Dedifferentiated amniotic fluid mesenchymal stem cell (primary cell): Measurements from ENCODE around the gene CAMTA1.
"Not testable (repeated sequence)": the region's sequence is repeated elsewhere in the genome, so short reads cannot be mapped to it uniquely, and the experiment has no call there.

Experiments used
- DNase-seq: peaks from one replicate; pipeline ENCODE4 v3.0.0-alpha.2; 2016; ENCODE audit errors: extremely low spot score

CAMTA1 gene

DNA sequence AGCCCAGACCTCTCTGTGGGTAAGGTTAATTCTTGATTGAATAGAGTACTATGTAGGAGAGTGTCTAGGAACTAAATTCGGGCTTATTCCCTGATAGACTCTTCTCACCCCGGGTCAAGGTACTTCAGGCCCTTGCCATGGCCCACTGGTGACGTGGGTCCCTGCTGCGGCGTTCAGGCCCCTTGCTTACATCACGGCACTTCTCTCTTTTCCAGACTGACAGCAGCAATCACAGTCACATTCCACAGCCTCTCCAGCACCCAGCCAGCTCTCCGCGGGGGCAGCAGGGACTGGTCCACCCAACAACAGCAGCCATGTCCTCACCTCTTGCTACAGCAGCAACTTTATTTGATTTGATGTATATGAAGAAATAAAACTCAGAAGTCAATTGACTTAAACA, 584.6 kb downstream of the CAMTA1 start:
- DNase-seq, result no peak

- DNase-seq, result no peak
These were observed 586.7 kb downstream of the CAMTA1 start for GRCh38 chr1:7371926-7372325.

- DNase-seq, result no peak
These were observed 587.3 kb downstream of the CAMTA1 start for GRCh38 chr1:7372477-7373120.

DNA sequence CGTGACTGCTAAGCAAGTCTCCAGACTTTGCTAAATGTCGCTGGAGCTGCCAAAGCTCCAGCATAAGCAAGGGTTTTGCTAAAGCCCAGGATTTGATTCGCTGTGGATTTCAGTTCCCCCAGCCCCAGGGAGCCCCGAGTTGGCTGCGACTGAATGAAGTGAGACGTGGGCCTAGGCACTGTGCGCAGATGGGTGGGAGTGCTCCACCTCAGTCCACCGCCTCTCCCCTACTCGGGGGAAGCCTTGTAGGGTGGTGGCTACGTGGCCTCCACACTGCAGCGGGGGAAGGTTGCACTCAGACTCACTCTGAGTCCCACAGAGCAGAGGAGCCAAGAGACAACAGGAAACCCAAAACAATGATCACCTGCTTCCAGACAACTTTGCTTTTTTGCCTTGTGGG, 588.0 kb downstream of the CAMTA1 start:
- DNase-seq, result no peak

DNA sequence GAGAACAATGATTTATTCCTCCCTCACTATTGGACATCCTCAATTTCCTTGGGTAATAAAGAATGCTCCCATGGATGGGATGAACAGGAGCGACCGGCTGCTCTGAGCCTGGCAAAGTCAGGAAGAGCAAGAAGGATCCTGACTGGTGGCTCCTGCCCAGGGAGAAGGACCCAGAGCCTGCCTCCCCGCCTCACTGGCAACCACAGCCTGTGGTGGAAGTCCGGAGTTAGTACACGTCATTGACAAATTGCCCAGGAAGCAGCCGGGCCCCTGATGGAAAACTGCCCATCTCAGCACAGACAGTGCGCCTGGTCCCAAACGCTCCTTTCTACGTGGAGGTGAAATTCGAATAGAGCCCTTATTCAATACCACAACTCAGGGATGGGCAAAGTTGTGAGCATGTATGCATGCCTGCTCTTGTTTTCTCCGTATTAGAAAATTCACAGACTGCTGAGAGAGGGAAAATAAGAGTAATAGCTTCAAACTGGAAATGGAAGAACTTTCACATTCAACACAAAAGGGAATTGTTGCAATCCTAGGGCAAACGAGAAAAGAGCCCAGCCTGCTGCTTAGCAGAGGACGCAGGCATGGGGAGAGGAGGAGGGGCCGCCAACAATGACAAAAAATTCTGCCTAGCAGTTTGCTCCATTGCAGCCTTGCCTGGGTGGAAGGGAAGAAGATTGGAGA, 588.8 kb downstream of the CAMTA1 start:
- DNase-seq, result no peak

DNA sequence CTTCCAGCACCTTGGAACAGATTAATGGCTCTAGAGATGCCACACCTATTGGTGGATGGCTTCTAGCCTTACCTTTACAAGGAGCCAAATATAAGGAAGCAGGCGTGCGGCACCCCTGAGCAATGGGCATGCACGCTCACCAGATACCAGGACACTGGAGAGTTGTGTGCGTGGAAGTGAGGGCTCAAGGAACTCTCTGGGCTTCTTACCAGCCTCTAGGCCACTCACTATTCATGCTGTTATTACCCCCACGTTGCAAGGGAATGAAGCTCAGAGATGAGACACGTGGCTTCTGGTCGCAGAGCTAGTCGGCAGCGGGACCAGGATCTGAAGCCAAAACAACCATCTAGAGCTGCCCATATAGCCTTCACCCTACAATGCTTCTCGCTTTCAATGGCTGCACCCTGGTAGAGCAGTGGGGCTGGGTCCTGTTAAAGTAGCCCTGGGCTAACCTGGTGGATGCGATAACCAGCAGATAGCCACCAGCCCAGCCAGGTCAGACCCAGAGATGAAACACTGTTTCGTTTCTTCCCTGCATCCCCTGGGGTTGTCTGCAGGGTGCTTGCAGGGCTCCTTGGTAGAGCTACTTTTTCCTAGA, 589.4 kb downstream of the CAMTA1 start:
- no peak for DNase-seq

GRCh38 chr1:7375329-7375728, 590.1 kb downstream of the CAMTA1 start:
- no peak for DNase-seq

GRCh38 chr1:7375781-7376660, 590.8 kb downstream of the CAMTA1 start:
- DNase-seq, result no peak

- DNase-seq, result no peak
These were observed 591.4 kb downstream of the CAMTA1 start for GRCh38 chr1:7376676-7377075.

GRCh38 chr1:7378346-7379130, 593.3 kb downstream of the CAMTA1 start:
- no peak for DNase-seq

GRCh38 chr1:7379441-7379971, 594.3 kb downstream of the CAMTA1 start:
- peak; percentile 51 for DNase-seq

DNA sequence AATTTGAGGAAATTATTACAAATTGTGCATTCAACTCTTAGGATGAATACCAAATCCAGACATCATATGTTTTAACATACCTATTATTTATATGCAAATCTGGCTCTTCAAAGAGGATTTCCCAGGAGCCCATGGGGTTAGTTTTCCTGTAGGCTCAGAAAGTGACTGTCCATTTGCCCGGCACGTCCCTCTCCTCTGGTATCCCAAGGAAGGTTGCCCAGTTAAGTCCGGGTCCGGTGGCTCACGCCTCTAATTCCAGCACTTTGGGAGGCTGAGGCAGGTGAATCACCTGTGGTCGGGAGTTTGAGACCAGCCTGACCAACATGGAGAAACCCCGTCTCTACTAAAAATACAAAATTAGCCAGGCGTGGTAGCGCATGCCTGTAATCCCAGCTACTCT, 594.8 kb downstream of the CAMTA1 start:
- DNase-seq, result not testable (repeated sequence)

DNA sequence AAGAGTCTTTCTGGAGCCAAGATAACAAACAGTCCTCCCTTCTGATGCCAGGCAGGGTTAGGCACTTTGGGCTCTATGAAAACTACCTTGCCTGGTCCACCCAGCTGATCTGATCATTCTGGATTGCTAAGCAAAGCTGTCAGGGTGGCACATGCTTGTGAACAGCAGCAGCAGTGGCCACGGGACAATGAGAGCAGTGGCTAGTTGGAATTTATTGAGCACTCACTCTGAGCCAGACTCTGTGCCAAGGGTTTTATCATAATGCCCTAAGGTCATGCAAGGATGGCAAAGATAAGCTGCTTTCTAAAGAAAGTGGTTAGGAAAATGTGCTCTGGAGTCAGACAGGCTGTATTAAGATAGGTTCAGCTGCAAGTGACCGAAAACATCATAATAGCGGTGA, 595.5 kb downstream of the CAMTA1 start:
- DNase-seq, result no peak

DNA sequence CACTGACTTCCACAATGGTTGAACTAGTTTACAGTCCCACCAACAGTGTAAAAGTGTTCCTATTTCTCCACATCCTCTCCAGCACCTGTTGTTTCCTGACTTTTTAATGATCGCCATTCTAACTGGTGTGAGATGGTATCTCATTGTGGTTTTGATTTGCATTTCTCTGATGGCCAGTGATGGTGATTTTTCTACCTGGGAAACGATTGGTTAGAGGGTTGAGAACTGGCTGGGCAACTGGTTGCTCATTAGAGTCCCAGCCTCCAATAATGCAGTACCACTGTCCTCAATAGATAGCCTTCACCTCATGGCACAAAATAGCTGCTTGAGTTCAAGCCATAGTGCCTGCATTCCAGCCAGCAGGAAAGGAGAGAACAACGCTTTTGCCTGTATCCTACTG, 596.5 kb downstream of the CAMTA1 start:
- DNase-seq, result not testable (repeated sequence)

- no peak for DNase-seq
These were observed 597.7 kb downstream of the CAMTA1 start for GRCh38 chr1:7382971-7383370.

- no peak for DNase-seq
These were observed 598.6 kb downstream of the CAMTA1 start for GRCh38 chr1:7383671-7384520.

DNA sequence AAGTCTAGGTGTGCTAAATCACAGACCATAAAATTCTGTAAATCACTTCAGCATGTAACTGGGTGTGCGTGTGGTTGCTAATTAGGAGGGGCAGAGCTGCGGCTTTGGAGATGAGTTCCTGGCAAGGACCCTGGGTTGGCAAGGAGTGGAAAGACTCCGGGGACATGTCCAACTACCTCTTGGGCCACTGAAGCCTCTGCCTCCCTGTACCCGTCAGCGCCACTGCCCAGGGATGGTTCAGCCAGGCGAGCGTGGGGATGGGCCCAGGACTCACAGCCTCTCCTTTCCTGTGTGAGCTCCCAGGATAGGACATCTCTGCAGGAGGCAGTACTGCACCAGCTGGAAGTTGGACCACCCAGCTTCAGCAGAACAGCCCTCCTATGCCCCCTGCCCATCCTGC, 599.4 kb downstream of the CAMTA1 start:
- no peak for DNase-seq

DNA sequence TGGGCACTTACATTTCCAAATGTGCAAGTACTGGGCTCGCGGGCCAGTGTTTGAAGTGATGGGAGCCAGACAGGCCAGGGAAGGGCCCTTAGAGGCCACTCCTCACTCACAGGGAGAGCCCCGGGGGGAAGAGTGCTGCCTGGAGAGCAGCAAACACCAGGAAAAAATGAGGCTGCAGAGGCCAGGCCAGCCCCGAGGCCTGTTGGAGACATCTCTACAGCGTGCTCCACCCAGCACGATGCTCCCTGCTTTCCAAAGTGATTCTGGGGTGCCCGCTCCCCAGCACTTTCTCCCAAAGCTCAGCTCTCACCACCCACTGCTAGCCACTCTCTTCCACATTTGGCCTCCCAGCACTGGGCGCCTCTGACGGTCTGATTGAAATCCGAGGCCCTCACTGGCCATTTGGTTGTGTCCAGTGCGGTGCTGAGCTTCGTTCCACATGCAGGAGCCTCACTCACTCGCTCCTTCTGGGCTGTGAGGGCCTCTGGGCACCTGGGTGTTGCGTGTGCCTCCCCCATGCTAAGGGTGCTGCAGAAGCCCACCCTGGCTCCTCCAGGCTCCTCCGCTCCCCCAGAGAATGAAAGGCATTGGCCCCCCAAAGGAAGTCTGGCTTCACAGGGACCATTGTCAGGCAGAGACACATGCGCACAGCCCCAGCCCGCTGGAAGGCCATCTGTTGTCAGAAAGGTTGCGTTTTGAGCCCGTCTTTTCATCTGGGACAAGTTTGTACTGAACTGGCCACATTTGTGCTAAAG, 600.4 kb downstream of the CAMTA1 start:
- no peak for DNase-seq

GRCh38 chr1:7386226-7387052, 601.2 kb downstream of the CAMTA1 start:
- DNase-seq, result no peak
